CD4-positive, alpha-beta T cell treated with Interleukin-17A for 4 hours (primary cell): ENCODE data around the gene HTR1A.

Experiments
- DNase-seq: peaks from one replicate; pipeline ENCODE4 v3.0.0-alpha.2; 2020; ENCODE audit warnings: mixed read lengths

Gene HTR1A

DNA sequence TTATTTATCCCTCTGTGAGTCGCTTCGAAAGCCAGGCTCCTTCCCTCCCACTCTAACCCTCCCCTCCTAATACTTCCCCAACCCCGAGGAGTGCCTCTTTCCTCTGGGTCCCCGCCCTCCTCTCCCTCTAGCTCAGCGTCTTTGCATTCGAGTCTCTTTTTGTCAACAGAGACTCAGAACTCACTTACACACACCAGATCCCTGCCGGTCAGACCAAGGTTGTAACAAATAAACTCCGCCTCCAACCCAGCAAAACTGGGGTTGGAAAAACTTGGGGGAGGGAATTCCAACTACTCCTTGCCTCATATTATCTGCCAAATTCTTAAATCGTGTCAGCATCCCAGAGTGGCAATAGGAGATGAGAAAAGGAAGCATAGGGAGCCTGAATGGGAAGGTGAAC lies at the start of gene HTR1A:
Gene HTR1A (minus strand): TSS at position 167 of the 400 bp plus-strand sequence. CDS start 726 bp downstream, outside the sequence.
- no peak for DNase-seq

- DNase-seq, result no peak
Measured at GRCh38 chr5:64003966-64004365, 41.7 kb upstream of the HTR1A start.

DNA sequence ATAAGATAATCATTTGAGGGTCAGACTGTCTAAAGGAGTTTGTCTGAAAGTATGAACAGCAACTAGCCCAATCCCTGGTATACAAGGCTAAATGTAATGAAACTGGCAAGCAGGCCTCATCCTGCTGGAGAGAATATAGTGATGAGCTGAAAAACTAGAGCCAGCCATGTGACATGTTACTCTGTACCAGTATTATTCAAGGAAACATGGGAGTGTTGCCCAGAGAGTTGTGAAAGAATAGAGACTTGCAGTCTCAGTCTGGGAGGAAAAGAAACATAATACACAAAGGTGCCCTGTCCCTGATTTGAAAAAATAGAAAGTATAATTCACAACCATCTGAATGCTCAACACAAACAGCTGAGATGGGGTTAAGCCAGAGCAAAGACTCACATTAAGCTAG lies 37.9 kb upstream of the HTR1A start:
- no peak for DNase-seq

DNA sequence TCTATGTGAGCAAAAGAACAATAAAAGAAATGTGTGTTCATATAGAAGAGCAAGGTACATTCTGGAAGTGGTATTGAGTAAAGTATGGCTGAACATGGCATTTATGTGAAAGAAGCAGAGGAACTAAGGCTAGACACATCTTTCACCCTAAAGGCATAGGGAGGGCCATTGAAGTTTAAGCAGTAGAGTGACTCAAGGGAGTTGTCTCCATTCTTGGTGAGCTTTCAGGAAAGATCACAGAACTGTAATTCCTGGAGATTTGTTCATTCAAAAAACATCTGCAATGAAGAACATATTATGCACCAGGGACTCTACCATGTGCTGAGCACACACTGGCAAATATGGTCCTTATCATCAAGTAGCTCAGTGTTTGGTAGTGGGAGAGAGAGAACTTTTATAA lies 24.8 kb upstream of the HTR1A start:
- DNase-seq, result no peak

DNA sequence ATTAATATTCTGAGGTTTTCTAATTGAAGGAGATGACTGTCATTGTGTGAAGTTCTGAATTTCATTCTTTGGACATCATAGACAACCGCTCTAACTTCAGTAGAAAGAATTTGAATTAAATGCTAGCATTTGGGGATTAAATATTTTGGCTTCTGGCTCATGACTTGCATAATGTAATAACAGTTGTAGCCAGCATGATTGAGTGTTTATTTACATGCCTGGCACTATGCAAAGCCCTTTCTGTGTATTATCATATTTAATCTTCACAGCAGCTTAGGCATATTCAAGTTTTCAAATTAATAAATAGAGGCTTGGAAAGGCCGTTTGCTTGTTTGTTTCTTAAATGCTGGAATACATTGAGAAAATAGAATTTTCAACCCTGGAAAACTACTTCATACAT lies 19.6 kb upstream of the HTR1A start:
- DNase-seq, result no peak

GRCh38 chr5:63963926-63964325 lies 1.7 kb upstream of the HTR1A start:
- DNase-seq, result no peak

DNA sequence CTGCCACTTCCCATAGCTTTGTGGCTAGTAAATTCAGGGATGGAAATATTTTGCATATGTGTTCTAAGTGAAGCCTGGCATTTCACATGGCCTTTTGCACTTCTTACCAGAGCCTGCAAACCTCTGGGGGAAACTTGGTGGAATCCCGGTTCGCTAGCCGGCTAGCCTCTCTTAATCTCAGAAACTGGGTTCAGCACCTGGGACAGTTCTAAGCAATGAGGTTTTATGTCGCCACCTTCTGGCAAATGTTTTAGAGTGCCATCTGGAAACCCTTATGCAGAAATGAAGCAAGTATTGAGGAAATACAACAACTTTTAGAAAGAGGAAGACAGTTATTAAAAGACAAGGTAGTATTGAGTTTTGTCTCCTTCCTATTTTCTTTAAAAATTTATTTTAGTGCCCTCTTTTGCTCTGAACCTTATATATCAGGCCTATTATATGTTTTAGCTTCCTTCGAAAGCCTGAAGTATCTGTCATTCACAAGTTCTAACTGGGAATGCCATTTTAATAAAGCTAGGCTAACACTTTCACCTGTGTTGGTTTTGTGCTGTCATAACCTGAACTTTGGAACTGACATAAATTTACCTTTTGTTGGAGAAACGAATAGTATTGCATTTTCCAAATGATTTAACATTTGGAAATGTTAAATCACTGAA lies 963 bp upstream of the HTR1A start:
- no peak for DNase-seq

DNA sequence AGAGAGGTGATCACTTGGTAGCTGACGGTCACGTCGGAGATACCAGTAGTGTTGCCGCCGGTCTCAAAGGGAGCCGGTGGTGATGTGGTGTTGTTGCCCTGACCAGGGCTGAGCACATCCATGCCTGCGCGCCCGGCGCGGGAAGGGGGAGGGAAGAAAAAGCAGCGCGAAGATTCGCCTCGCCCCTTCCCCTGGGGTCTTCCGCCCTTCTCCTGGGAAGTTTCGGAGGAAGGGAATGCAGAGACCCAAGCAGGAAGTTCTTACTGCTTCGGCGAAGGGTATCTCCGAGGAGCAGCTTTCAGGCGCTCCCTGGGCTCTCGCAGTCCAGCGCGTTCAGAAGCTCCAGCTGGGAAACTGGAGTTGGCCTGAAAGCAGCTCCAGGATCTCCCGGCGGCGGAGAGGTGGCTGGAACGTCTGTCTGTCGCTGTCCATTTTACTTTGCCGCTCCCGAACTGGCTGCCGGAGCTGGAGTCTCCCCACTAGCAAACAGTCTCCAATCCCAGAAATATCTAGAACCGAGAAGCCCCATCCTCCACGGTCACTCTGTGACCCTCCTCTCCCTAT lies 565 bp downstream of the HTR1A start:
- no peak for DNase-seq

- no peak for DNase-seq
Measured at GRCh38 chr5:63961125-63961597, 1.1 kb downstream of the HTR1A start.

DNA sequence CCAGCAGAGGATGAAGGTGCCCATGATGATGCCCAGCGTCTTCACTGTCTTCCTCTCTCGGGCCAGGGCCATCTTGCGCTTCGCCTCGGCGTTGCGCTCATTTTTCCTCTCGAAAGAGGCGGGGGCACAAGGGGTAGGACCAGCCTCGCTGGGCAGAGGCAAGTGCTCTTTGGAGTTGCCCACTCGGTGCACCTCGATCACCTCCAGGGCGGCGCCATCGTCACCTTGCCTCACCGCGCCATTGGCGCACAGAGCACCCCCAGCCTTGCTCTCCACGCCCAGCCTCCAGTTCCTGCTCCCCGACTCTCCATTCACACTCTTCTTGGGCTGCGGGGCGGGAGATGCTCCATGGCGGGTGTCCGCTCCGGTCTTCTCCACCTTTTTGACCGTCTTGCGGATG lies 1.6 kb downstream of the HTR1A start:
- no peak for DNase-seq

- DNase-seq, result no peak
Measured at GRCh38 chr5:63959177-63959982, 2.9 kb downstream of the HTR1A start.

- DNase-seq, result no peak
Measured at GRCh38 chr5:63958654-63959053, 3.6 kb downstream of the HTR1A start.

DNA sequence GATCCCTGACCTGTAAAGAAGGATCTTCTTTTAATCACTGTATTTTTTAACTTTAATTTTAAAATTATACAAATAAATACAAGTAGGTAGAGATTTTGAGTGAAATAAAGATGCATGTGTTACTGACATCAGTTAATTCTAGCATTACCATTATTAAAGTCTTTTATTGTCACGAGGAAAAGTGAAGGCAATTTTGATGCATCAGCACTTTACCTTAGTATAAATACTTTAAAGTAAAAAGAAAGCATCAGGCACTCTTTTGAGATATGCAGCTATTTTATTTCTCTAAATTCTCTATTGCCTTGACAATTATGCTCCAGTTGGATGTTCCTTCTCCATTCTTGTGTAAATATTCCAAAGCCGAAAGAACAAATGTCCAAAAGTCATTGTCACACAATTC lies 4.6 kb downstream of the HTR1A start:
- no peak for DNase-seq

DNA sequence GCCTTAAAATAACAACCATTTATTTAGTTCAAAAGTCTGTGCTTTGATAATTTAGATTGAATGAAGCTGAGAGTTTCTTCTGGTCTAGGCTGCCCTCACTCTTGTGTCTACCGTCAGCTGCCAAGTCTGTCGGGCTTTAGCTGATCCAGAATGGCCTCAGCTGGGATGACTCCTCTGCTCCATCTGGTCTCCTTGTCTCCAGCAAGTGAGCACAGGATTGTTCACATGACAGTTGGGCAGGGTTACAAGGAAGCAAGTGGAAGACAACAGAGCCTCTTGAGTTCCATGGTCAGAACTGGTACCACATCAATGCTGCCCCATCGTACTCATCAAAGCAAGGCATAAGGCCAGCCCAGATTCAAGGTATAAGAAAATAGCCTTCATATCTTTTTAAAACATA lies 9.0 kb downstream of the HTR1A start:
- no peak for DNase-seq

GRCh38 chr5:63935103-63935502 lies 27.1 kb downstream of the HTR1A start:
- no peak for DNase-seq

GRCh38 chr5:63931836-63932235 lies 30.4 kb downstream of the HTR1A start:
- no peak for DNase-seq

DNA sequence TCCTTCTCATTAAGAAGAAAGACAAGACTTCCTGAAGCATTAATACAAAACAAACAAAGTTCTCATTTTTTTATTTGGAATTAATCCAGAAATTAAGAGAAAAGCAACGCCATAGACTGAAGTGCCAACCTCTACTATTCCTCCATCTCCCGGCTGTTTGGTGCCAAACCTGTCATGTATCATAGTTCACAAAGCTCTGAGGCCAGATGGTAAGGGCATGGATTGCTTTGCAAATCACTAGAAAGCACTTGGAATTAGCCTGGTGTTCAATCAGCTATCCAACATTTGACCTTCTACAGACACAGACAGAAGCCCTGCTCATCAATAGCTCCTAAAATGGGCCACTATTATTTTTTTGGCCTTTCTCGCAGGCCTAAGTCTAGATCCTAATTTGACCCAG lies 33.8 kb downstream of the HTR1A start:
- no peak for DNase-seq

DNA sequence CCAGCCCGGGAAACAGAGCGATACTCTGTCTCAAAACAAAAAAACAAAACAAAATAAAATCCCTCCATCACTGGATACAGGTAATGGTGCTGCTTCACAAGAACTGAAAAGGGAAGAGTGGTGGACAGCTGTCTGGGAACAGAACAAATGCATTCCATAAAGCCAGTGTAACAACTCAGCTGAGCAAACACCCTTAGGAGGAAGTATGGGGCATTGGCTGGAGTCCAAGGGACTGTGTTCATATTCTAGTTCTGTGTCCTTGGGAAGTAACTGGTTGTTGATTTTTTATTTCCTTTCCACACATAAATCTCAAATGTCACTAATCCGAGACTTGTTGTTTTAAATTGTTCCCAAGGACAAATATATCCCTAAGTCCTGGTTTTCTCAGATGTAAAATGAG lies 38.3 kb downstream of the HTR1A start:
- DNase-seq, result no peak

GRCh38 chr5:63919763-63920478 lies 42.3 kb downstream of the HTR1A start:
- DNase-seq, result no peak

- no peak for DNase-seq
Measured at GRCh38 chr5:63916786-63917185, 45.5 kb downstream of the HTR1A start.

DNA sequence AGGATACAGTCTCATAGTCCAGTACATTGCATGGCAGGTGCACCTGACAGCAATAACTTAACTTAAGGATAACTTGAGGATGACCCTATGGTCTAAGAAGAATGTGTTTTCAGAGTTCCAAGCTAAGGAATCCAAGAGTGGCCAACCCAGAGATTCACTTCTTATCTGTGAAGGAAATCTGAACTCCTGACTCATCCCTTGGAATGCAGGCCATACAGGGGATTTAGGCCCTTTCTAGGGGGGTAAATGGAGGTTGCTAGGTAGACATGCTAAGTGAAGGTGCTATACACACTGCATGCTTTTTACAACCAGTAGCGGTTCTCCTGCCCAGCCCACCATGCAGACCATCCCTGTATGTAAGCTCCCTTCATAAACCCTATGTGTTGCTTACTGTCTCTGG lies 50.4 kb downstream of the HTR1A start:
- no peak for DNase-seq
